Measurements from ENCODE around the gene POPDC2. TPM values are rescaled to one million over a fixed set of nuclear protein-coding genes. Genes with fewer than 3 reads are reported as not detected.

Gene POPDC2
- total RNA-seq, 2 donors from 2014 or later = 1.3 to 26.3 TPM

DNA sequence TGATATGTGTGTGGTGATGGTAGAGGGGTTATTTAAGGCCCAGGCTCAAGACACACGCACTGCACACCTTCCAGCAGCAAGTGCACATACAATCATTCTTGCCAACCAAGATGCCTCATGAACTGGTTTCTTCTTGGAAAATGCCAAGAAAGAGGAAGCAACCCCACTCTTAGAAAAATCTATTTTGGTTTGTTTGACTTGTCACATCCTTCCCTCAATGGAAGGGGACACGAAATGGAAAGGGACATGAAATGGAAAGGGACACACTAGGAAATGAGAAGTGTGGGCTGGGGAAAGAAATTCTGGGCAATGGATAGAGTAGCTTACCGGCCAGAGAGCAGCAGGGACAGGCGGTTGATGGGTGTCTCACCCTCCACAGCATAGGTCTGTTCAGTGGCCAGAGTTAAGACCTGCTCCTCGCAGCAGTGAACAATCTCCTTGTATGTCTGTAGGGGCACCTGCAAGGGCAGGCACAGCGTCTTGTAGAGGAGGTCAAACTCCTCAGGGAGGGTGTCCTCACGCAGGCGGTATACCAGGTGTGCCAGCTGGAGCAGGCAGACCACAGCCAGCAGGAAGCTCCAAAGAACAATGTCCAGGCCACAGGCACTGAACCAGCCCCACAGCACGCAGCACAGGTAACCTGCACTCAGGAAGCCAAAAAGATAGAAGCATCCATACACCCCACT is 640 bp downstream of the POPDC2 start:
- H3K36me3 ChIP-seq = no peaks in the 10 kb centered on the region
- H3K27me3 ChIP-seq = no peaks in the 10 kb centered on the region
- H3K9me3 ChIP-seq = no peaks in the 10 kb centered on the region
- intact Hi-C loops (cut with DNase I) = no loop called here
- H3K4me1 ChIP-seq = no peaks in the 10 kb centered on the region
- no peak overlapping the region for H3K9ac ChIP-seq (ENCODE audit: low read depth in 2 of 2, low read length in 2 of 2)
- peak overlapping the region; percentile 8 for H3K4me3 ChIP-seq
- no peak for DNase-seq
- TF ChIP-seq, protein P1, sequence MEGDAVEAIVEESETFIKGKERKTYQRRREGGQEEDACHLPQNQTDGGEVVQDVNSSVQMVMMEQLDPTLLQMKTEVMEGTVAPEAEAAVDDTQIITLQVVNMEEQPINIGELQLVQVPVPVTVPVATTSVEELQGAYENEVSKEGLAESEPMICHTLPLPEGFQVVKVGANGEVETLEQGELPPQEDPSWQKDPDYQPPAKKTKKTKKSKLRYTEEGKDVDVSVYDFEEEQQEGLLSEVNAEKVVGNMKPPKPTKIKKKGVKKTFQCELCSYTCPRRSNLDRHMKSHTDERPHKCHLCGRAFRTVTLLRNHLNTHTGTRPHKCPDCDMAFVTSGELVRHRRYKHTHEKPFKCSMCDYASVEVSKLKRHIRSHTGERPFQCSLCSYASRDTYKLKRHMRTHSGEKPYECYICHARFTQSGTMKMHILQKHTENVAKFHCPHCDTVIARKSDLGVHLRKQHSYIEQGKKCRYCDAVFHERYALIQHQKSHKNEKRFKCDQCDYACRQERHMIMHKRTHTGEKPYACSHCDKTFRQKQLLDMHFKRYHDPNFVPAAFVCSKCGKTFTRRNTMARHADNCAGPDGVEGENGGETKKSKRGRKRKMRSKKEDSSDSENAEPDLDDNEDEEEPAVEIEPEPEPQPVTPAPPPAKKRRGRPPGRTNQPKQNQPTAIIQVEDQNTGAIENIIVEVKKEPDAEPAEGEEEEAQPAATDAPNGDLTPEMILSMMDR (IDR thresholded peaks at IDR 0.05) = no peak
- peak overlapping the region; percentile 28 for H3K27ac ChIP-seq

DNA sequence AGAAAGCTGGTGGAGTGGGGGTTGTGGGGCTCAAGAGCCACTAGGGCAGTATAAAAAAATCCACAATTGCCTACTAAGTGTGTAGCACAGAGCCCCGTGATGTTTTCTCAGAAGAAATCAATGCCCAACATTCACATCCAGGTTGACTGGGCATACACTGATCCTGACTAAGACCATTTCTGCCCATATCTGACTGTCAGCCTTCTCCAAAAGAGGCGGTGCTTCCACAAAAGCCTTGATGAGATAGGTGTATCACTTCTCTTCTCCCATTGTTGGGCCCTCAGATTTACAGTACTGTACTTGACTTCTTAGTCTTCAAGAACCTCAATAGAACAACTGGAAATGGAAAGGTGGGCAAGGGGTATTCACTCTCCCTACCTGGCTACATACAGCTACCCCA is 1.4 kb downstream of the POPDC2 start:
- H3K27ac ChIP-seq = no peak overlapping the region
- intact Hi-C loops (cut with DNase I) = no loop called here
- no peak for DNase-seq
- no peak overlapping the region for H3K4me3 ChIP-seq
- no peak overlapping the region for H3K9ac ChIP-seq (ENCODE audit: low read depth in 2 of 2, low read length in 2 of 2)
- H3K4me1 ChIP-seq = no peaks in the 10 kb centered on the region
- H3K9me3 ChIP-seq = no peaks in the 10 kb centered on the region
- no peaks in the 10 kb centered on the region for H3K36me3 ChIP-seq
- H3K27me3 ChIP-seq = no peaks in the 10 kb centered on the region
- TF ChIP-seq, protein P1 (IDR thresholded peaks at IDR 0.05) = no peak

DNA sequence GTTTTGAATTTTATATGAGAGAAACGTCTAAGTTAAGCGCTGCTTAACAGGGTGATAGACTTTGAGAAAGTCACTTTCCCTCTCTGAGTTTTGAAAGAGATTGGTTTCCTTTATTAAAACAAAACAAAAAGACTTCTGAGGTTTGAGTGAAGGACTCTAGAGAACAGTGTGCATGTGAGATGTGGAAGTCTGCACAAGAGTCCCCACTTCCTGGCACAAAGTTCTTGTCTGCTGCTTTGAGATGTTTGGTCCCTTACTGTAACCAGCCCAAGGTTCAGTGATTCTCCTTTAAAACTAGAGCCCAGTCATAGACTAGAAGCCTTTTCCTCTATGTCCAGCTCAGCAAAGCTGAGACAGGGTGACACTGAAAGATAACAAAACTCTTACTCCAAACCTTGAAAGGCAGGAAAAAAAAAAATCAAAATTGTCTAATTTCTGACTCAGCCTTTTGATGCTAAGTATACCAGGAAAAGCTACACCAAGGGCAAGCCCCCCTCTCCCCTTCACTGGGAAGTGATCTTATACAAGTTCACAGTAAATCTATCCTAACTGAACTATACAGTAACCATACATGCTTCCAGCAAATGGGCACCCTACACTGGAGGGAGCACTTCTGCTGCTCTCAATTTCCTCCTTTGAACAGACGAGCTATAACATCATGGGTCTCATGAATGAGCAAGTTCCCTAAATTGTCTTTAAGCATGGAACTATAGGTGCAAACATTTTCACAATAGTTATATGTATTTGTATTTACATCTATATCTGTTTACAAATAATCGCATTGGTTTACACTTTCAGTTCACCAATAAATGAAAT is 2.3 kb downstream of the POPDC2 start:
- Histone ChIP-seq H3K27me3 (no peaks in the 10 kb centered on the region), H3K9ac (ENCODE audit: low read depth in 2 of 2, low read length in 2 of 2) (no peak overlapping the region), H3K4me1 (no peaks in the 10 kb centered on the region), H3K36me3 (no peaks in the 10 kb centered on the region), H3K27ac (peak overlapping the region; percentile 1), H3K9me3 (no peaks in the 10 kb centered on the region), H3K4me3 (no peak overlapping the region)
- TF ChIP-seq, protein P1 (IDR thresholded peaks at IDR 0.05) = no peak
- intact Hi-C loops (cut with DNase I) = no loop called here
- DNase-seq = no peak

DNA sequence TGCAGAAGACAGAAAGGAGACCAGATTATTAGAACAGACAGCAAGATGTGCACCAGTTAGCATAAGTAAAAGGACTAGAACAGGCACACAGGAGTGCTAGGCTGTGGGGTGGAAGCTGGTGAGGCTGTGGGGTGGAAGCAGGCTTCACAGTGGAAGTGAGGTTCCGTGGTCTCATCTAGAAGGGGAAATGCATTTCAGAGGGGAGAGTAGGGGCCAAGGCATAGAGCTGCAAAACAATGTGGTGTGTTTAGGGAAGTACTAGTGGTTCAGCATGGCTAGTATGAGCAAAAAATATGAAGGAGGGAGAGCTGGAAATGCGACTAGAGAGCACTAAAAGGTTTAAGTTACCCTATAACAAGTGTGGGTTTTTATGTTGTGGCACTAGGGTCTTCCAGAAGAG is 6.5 kb downstream of the POPDC2 start:
- Histone ChIP-seq H3K4me3 (no peak overlapping the region), H3K9ac (ENCODE audit: low read depth in 2 of 2, low read length in 2 of 2) (no peak overlapping the region), H3K4me1 (no peaks in the 10 kb centered on the region), H3K27me3 (no peaks in the 10 kb centered on the region), H3K9me3 (no peaks in the 10 kb centered on the region), H3K36me3 (no peaks in the 10 kb centered on the region), H3K27ac (no peak overlapping the region)
- TF ChIP-seq, protein P1 (IDR thresholded peaks at IDR 0.05) = no peak
- no peak for DNase-seq
- intact Hi-C loops (cut with DNase I) = no loop called here

DNA sequence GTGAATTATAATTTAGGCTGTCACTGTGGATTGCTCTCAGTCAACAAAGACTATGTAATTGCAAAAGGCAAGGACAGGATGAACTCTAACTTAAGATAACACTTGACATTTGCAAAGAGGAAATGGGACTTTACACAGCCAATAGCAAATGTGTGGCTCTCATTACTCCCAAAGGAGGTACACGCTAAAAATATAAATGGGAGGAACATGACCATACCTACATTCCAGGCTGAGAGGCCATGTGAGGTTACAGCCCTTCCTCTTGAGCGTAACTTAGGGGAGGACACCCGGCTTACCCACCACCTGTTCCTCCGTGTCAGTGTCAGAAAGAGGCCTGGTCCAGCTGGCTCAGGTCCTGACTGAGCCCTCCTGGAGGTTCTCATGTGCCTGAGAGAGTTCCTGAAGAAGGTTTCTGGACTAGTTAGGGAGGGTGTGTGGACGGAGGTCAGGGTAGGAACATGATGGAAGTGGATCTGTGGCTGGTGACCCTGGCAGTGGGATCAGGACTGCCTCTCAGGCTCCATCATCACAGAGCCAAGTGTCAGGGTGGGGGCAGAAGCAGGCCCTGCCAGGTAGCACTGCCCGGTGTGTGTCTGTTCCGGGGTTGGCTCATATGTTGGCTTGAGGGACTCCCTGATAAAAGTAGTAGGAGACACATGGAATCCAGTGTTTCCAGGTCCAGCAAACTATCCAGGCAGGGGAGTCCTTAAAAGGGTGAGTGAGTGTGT is 7.9 kb downstream of the POPDC2 start:
- Histone ChIP-seq H3K4me1 (no peaks in the 10 kb centered on the region), H3K9ac (ENCODE audit: low read depth in 2 of 2, low read length in 2 of 2) (no peak overlapping the region), H3K9me3 (no peaks in the 10 kb centered on the region), H3K36me3 (no peaks in the 10 kb centered on the region), H3K27me3 (no peaks in the 10 kb centered on the region), H3K4me3 (no peak overlapping the region), H3K27ac (no peak overlapping the region)
- TF ChIP-seq, protein P1 (IDR thresholded peaks at IDR 0.05) = no peak
- intact Hi-C loops (cut with DNase I) = no loop called here
- no peak for DNase-seq

All from colonic mucosa (tissue), 4 donors.